HepG2 (cell line): ENCODE measurements around the gene DIPK1A. TPM values are rescaled to one million over a fixed set of nuclear protein-coding genes. Genes with fewer than 3 reads are reported as not detected.

Source experiments
- CREB1 ChIP-seq, 2 experiments: fragments of 450-650 bp in 1 of 2; IDR thresholded peaks; 2 replicates each; pipeline ENCODE4 v1.6.1; 2016 to 2017; ENCODE audit warnings: control low read depth in 1 of 2, mild to moderate bottlenecking in 1 of 2, missing compliant biosample characterization in 1 of 2, missing genetic modification characterization in 1 of 2
- DRAP1 ChIP-seq: IDR thresholded peaks from 2 replicates; pipeline ENCODE4 v1.6.1; 2016; ENCODE audit warnings: missing genetic modification reagents, missing compliant biosample characterization
- FOXA3 ChIP-seq: IDR thresholded peaks from 2 replicates; pipeline ENCODE4 v1.6.1; 2016; ENCODE audit warnings: missing genetic modification reagents, missing compliant biosample characterization
- PRMT3 ChIP-seq: sonication (generic); formaldehyde crosslinking; IDR thresholded peaks from 2 replicates; pipeline ENCODE4 v1.8.1; 2022; ENCODE audit warnings: low read depth, mild to moderate bottlenecking, moderate library complexity, missing genetic modification reagents, borderline replicate concordance
- RXRB ChIP-seq: IDR thresholded peaks from 2 replicates; pipeline ENCODE4 v1.6.1; 2016; ENCODE audit warnings: borderline replicate concordance, missing genetic modification reagents, missing compliant biosample characterization
- THAP11 ChIP-seq: IDR thresholded peaks from 2 replicates; pipeline ENCODE4 v1.6.1; 2016; ENCODE audit warnings: missing biosample characterization, missing genetic modification reagents
- TSC22D2 ChIP-seq: sonication (generic); formaldehyde crosslinking; IDR thresholded peaks from 2 replicates; pipeline ENCODE4 v1.5.1; 2020; ENCODE audit warnings: missing genetic modification reagents, mild to moderate bottlenecking, borderline replicate concordance
- XRCC5 ChIP-seq: fragments of 200-400 bp; formaldehyde crosslinking; optimal IDR thresholded peaks from 2 replicates; pipeline ENCODE3; 2017; ENCODE audit warnings: mild to moderate bottlenecking, low read length
- ZNF282 ChIP-seq: fragments of 450-650 bp; IDR thresholded peaks from 2 replicates; pipeline ENCODE4 v1.6.1; 2018; ENCODE audit not compliant: partially characterized antibody
- ZNF609 ChIP-seq: sonication (generic); formaldehyde crosslinking; IDR thresholded peaks from 2 replicates; pipeline ENCODE4 v1.4.0; 2020; ENCODE audit warnings: mild to moderate bottlenecking, missing genetic modification reagents, borderline replicate concordance
- ZNF781 ChIP-seq: sonication (generic); formaldehyde crosslinking; IDR thresholded peaks from 2 replicates; pipeline ENCODE4 v1.5.1; 2020; ENCODE audit warnings: borderline replicate concordance, mild to moderate bottlenecking, missing genetic modification reagents; ENCODE audit errors: not compliant biosample characterization
- polyA plus RNA-seq, 8 experiments: library from polyadenylated mRNA; depleted of rRNA in 3 of 8; stranded (reverse) in 7 of 8; unstranded in 1 of 8; fragments of >200 nt; fragmentation: Illumina TruSeq in 4 of 8; extraction: Trizol in 4 of 8; gene quantifications; 2 replicates each; pipeline versions ENCODE4 v1.2.1 to v1.2.3, GENCODE V29; 2011 to 2016; ENCODE audit warnings: low read depth in 4 of 8, missing spikeins in 1 of 8, mixed read lengths in 1 of 8; ENCODE audit not compliant: insufficient read depth in 1 of 8
- total RNA-seq, 5 experiments: library from RNA; depleted of rRNA; stranded (reverse); fragments of >200 nt; fragmentation: Illumina TruSeq; extraction: Trizol; gene quantifications; 2 replicates each; pipeline ENCODE4 v1.2.3, GENCODE V29; 2016; ENCODE audit warnings: low read depth in 1 of 5

DIPK1A gene
- total and polyA plus RNA-seq, 2 of the 13 experiments (the other 11 are each of a cell fraction or from before 2014, with no cell fraction given) = 8.4 TPM

- TF ChIP-seq ZNF609 (CRISPR knock-in tag) (no peak), DRAP1 (CRISPR knock-in tag) (0 out of 2 replicates have a peak, but pooled peaks have one; percentile 28), ZNF282 (no peak), CREB1 (IDR thresholded peaks at IDR 0.05) (no peak), CREB1 (CRISPR knock-in tag; IDR thresholded peaks at IDR 0.05) (no peak), THAP11 (CRISPR knock-in tag) (0 out of 2 replicates have a peak, but pooled peaks have one; percentile 30), FOXA3 (0 out of 2 replicates have a peak, but pooled peaks have one; percentile 23), ZNF781 (CRISPR knock-in tag) (no peak), PRMT3 (no peak), XRCC5 (no peak), TSC22D2 (CRISPR knock-in tag) (no peak), RXRB (CRISPR knock-in tag) (peak; percentile 41; the same call in 1 of the 2 replicates)
Observed at GRCh38 chr1:92994105-92994712, 32.9 kb upstream of the DIPK1A start (continued).
